ENCODE results near the gene NKPD1. TPM values are rescaled to one million over a fixed set of nuclear protein-coding genes. Genes with fewer than 3 reads are reported as not detected.
"Not testable (repeated sequence)": the region's sequence is repeated elsewhere in the genome, so short reads cannot be mapped to it uniquely, and the experiment has no call there.

NKPD1 gene
- total and polyA plus RNA-seq, 10 donors, result 0.17 to 0.77 (median 0.21) TPM; not detected in 1

- H3K36me3 ChIP-seq; H3K27me3 ChIP-seq (replicated peaks in 1 of 7); intact Hi-C loops (cut with DNase I; ENCODE audit: low total_unique reads); H3K4me3 ChIP-seq; H3K9me3 ChIP-seq; DNase-seq: not testable (repeated sequence)
- H3K27ac ChIP-seq, result peak overlapping the region in 4 of 8 donors; percentile 16 to 69 (median 38)
- peak; percentile 32 to 67 (median 52) for TF ChIP-seq POLR2AphosphoS5 (IDR thresholded peaks at IDR 0.05)
- H3K4me1 ChIP-seq, result peaks cover 21 to 90% (median 65%) of the 10 kb centered on the region in 6 donors
- WGBS, 5 donors, result 24 to 38% (median 28%) methylated on average over 18 of the region's 18 CpGs
Measured at GRCh38 chr19:45118591-45119355, 42.0 kb downstream of the NKPD1 start.

GRCh38 chr19:45118106-45118505 is 42.7 kb downstream of the NKPD1 start:
- peaks cover 21 to 95% (median 69%) of the 10 kb centered on the region in 6 donors for H3K4me1 ChIP-seq

GRCh38 chr19:45117671-45118070 is 43.1 kb downstream of the NKPD1 start:
- Histone ChIP-seq H3K27me3 (replicated peaks in 1 of 7) (no peaks in the 10 kb centered on the region), H3K4me1 (peaks cover 21 to 96% (median 69%) of the 10 kb centered on the region in 6 donors), H3K9me3 (no peaks in the 10 kb centered on the region), H3K4me3 (no peak overlapping the region), H3K36me3 (no peaks in the 10 kb centered on the region), H3K27ac (peak overlapping the region in 4 of 8 donors; percentile 16 to 69 (median 46))
- WGBS, 5 donors, result 70 to 86% (median 77%) methylated on average over 7 to 12 of the region's 12 CpGs
- intact Hi-C loops (cut with DNase I; ENCODE audit: low total_unique reads), result no loop called here
- no peak for DNase-seq
- TF ChIP-seq, protein P1, sequence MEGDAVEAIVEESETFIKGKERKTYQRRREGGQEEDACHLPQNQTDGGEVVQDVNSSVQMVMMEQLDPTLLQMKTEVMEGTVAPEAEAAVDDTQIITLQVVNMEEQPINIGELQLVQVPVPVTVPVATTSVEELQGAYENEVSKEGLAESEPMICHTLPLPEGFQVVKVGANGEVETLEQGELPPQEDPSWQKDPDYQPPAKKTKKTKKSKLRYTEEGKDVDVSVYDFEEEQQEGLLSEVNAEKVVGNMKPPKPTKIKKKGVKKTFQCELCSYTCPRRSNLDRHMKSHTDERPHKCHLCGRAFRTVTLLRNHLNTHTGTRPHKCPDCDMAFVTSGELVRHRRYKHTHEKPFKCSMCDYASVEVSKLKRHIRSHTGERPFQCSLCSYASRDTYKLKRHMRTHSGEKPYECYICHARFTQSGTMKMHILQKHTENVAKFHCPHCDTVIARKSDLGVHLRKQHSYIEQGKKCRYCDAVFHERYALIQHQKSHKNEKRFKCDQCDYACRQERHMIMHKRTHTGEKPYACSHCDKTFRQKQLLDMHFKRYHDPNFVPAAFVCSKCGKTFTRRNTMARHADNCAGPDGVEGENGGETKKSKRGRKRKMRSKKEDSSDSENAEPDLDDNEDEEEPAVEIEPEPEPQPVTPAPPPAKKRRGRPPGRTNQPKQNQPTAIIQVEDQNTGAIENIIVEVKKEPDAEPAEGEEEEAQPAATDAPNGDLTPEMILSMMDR (IDR thresholded peaks at IDR 0.05 in 8 of 11, conservative IDR thresholded peaks at IDR 0.05 in 3 of 11), result no peak
- TF ChIP-seq POLR2AphosphoS5 (IDR thresholded peaks at IDR 0.05) (no peak), POLR2A (IDR thresholded peaks at IDR 0.05) (no peak)

More at GRCh38 chr19:45118106-45118505, 42.7 kb downstream of the NKPD1 start:
- Histone ChIP-seq H3K9me3 (no peaks in the 10 kb centered on the region), H3K27me3 (replicated peaks in 1 of 7) (no peaks in the 10 kb centered on the region), H3K36me3 (peaks cover 0 to 2% (median 0%) of the 10 kb centered on the region in 6 donors), H3K27ac (peak overlapping the region in 4 of 8 donors; percentile 16 to 69 (median 38)), H3K4me3 (no peak overlapping the region)
- TF ChIP-seq POLR2AphosphoS5 (IDR thresholded peaks at IDR 0.05) (no peak), POLR2A (IDR thresholded peaks at IDR 0.05) (no peak)
- TF ChIP-seq, protein P1 (IDR thresholded peaks at IDR 0.05 in 8 of 11, conservative IDR thresholded peaks at IDR 0.05 in 3 of 11), result no peak
- DNase-seq, result no peak
- intact Hi-C loops (cut with DNase I; ENCODE audit: low total_unique reads), result no loop called here
- WGBS, 5 donors, result 58 to 77% (median 71%) methylated on average over 1 to 5 of the region's 5 CpGs

DNA sequence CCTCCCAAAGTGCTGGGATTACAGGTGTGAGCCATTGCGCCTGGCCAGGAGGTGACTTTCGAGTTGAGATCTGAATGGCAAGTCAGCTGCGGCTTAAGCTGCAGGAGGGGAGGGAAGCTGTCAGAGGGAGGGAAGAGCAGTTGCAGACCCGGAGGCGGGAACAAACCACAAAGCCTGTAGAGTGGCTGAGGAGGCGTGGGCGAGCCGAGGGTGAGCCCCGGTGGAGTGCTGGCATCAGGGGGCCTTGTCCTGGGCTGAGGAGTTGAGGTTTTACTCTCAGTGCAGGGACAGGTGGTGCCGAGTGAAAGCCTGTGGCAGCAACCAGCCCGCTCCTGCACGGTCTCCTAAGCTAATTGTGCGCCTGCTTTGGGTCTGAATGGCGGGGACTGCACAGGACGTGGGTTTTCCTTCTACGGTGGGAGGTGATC is 43.6 kb downstream of the NKPD1 start:
- Histone ChIP-seq H3K36me3 (no peaks in the 10 kb centered on the region), H3K27me3 (replicated peaks in 1 of 7) (no peaks in the 10 kb centered on the region), H3K4me1 (peaks cover 21 to 96% (median 66%) of the 10 kb centered on the region in 6 donors), H3K27ac (peak overlapping the region in 4 of 8 donors; percentile 16 to 69 (median 37)), H3K4me3 (peak overlapping the region in 1 of 8 donors; percentile 15), H3K9me3 (no peaks in the 10 kb centered on the region)
- no peak for DNase-seq
- TF ChIP-seq POLR2AphosphoS5 (IDR thresholded peaks at IDR 0.05) (peak; percentile 8 to 67 (median 15)), POLR2A (IDR thresholded peaks at IDR 0.05) (no peak)
- TF ChIP-seq, protein P1 (IDR thresholded peaks at IDR 0.05 in 8 of 11, conservative IDR thresholded peaks at IDR 0.05 in 3 of 11), result no peak
- intact Hi-C loops (cut with DNase I; ENCODE audit: low total_unique reads), result no loop called here
- 13 to 38% (median 31%) methylated on average over 16 of the region's 16 CpGs for WGBS, 5 donors

Measured in spleen (tissue), 11 donors.